HG02588 (cell line): Measurements from ENCODE around the gene ADPRS.

Experiments
- ATAC-seq: cut with Tn5 transposase; IDR thresholded peaks from one replicate; pipeline ENCODE4 v1.9.1; 2021; ENCODE audit warnings: mild to moderate bottlenecking, moderate library complexity; ENCODE audit not compliant: unreplicated experiment

ADPRS gene

GRCh38 chr1:36088577-36089392, at the start of gene ADPRS:
ADPRS (plus strand) TSS chr1:36088892; CDS start chr1:36088905, 13 bp downstream.
- peak; percentile 64 for ATAC-seq

- no peak for ATAC-seq
Observed at GRCh38 chr1:36040238-36040637, 48.5 kb upstream of the ADPRS start.

GRCh38 chr1:36051821-36052220, 36.9 kb upstream of the ADPRS start:
- ATAC-seq, result no peak

DNA sequence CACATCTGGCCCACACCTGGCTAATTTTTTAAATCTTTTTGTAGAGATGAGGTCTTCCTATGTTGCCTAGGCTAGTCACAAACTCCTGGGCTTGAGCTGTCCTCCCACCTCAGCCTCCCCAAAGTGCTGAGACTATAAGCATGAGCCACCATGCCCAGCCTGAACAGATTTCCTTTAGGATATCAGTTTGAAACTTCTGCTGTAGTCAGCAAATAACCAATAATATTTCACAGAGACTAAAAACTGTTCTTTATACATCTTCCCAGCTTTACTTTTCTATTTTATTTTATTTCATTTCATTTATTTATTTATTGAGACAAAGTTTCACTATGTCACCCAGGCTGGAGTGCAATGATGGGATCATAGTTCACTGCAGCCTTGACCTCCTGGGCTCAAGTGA, 34.7 kb upstream of the ADPRS start:
- ATAC-seq, result no peak

DNA sequence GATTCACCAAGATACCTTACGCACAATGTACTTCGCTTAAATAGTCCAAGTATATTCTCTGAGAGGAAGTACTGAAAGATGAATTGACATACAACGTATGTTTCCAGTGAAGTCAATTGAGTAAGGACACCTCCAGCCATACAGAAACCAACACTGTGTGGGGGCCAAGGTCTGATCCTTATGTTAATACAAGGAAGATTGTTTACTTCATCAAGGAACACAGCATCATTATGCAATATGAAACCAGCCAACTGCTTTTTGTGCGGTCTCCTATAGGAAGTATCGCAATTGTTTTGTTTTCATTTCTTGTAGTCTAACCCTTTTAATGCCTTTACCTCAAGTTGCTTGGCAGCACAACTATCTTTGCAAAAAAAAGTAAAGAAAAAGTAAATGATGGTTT, 33.0 kb upstream of the ADPRS start:
- no peak for ATAC-seq

- ATAC-seq, result no peak
Observed at GRCh38 chr1:36062315-36062714, 26.4 kb upstream of the ADPRS start.

DNA sequence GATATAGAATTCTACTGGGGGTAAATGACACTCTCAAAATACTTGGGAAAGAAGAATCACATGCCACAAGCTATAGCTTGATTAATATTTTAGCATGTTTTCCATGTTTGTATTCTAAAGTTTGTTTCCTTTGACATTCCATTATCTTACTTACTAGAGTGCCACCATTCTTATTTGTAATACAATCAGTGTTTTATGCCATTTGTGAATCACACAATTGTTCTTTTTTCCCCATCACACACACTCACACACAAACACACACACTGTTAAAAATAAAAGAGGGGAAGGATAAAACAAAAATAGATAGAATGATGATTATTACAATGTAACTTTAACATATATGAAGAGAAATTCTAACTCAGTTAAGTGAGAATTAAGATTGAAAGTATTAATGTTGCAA, 20.8 kb upstream of the ADPRS start:
- no peak for ATAC-seq

DNA sequence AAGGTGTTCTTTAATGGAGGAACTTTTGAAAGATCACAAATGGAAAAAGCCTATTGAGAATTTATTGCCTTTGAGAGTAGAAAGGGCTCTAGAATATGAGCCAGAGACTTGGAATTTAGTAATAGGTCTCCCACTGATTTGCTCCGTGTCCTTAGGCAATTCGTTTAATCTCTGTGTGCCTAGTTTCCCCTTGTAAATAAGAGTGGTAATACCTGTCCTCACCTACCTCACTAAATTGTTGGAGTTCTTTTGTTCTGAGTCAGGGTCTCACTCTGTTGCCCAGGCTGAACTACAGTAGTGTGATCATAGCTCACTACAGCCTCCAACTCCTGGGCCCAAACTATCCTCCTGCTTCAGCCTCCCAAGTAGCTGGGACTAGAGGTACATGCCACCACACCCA, 19.8 kb upstream of the ADPRS start:
- ATAC-seq, result no peak

DNA sequence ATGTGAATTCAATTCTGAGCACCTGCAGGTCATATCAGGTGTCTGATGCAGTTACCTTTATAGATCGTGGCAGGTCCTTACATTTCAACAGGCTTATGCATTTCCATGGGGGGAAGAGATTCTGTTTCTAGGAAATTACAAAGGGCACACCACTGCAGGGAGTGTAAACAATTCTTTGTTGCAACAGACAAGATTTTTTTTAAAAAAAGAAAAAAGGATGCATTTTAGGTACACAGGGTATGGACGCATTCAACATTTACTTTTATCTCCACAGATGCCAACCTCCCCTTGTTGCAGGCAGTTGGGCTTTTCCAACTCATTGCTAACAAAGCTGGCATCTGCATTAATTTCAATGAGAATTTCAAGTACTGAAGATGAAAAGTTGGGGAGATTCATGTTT, 18.3 kb upstream of the ADPRS start:
- no peak for ATAC-seq

- ATAC-seq, result no peak
Observed at GRCh38 chr1:36076979-36077573, 11.6 kb upstream of the ADPRS start.

DNA sequence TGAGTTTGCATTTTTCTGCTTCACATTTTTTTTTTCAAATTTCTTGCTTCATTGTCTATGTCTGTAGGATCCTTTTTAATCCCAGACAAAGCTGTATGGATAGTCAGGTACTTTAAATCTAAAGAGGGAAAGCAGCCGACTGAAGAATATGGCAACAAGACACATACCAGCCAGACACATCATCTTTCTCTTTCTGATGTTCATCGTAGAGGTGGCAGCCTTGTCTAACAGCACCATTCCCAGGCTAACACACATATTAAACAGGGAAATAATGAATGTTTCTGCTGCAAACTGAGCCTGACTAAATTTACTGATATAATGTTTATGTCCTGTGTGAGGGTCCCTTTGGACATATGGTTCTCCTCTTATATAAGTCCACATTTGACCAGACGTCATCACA, 8.5 kb upstream of the ADPRS start:
- no peak for ATAC-seq

DNA sequence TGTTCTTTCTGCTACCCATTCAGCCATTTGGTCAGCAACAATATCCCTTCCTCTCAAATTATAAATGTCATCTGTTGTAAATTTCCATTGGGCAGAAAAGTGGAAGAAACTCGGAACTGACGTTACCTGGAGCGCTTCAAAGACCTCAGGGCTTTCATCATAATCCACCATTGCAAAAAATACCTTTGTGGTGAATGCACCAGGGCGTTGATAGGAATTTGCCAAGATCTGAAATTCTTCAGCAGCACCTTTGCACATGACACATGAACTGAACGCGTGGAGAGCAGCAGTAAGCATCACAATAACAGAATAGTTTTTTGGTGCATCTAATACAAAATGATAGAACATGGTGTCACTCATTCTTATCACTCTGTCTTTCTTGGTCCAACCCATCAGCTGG, 7.9 kb upstream of the ADPRS start:
- ATAC-seq, result no peak

DNA sequence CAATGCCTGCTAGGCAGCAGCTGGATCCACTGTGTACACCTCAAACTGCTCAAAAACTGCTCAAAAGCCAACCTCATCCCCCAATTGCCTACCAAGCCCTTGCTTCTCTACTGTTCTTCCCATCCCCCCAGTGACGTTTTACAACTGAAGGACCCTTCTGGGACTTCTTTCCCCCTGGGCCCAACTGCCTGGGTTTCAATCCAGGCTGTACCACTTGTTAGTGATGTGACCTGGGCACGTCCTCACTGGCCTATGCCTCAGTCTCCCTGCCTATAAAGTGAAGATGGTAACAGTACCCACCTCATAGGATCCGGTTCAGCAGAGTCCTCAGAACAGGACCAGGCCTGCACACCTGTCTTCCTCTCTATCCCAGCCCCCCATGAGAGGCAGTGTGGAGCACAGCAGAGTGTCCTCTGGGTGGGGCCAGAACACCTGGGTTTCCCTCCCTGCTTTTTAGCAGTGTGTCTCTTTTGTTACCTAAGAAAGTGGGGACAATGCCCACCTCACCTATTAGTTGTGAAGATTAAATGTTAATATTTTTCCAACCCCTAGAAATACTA, 6.7 kb upstream of the ADPRS start:
- ATAC-seq, result no peak

DNA sequence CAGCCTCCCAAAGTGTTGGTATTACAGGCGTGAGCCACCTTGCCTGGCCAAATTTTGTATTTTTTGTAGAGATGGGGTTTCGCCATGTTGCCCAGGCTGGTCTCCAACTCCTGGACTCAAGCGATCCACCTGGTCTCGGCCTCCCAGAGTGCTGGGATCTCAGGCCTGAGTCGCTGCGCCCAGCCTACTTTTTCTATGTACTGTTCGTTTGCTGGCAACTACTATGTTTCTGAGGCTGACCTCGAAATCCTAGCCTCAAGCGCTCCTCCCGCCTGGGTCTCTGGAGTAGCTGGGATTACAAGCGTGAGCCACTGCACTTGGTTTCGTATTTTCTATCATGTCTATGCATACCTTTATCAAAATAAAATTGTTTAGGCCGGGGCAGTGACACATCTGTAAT, 5.5 kb upstream of the ADPRS start:
- ATAC-seq, result no peak

GRCh38 chr1:36083635-36084496, 4.8 kb upstream of the ADPRS start, which contains the start of gene TEKT2:
TEKT2 (plus strand) TSS chr1:36084094; CDS start chr1:36084922, 828 bp downstream.
- ATAC-seq, result no peak

GRCh38 chr1:36084497-36085115, 4.1 kb upstream of the ADPRS start:
- no peak for ATAC-seq

GRCh38 chr1:36085126-36085525, 3.6 kb upstream of the ADPRS start:
- ATAC-seq, result no peak

- no peak for ATAC-seq
Observed at GRCh38 chr1:36085686-36086526, 2.8 kb upstream of the ADPRS start.

DNA sequence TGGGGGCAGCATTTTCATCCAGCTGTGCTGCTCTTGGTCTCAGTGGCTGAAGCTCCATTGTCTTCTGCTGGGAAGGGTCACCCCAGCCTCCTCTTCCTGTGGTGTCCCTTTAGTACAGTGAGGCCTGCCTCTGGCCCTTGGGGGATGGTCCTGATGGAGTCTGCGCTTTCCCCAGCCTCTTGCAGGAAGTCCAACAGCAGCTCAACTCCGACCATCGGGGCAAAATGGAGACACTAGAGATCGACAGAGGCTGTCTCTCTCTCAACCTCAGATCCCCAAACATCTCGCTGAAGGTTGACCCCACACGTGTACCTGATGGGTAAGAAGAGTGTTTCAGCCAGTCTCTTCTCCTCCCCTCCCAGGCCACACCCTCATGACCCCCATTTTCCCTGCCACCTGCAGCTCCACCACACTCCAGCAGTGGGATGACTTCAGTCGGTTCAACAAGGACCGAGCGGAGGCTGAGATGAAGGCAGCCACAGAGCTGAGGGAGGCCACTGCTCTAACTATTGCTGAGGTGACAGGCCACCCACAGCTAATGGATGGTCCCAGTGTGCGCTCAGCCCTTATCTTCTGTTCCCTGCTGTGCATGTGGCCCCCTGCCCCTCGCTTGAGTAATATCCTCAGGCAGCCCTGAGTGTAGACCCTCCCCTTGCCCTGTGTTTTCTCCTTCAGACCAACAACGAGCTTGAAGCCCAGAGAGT, 2.0 kb upstream of the ADPRS start:
- no peak for ATAC-seq
